HG02943 (cell line): ENCODE measurements around the gene SLC40A1.

ENCODE experiments used
- ATAC-seq: cut with Tn5 transposase; IDR thresholded peaks from one replicate; pipeline ENCODE4 v1.9.1; 2021; ENCODE audit warnings: mild to moderate bottlenecking, low read depth, moderate library complexity; ENCODE audit not compliant: unreplicated experiment

SLC40A1 gene

DNA sequence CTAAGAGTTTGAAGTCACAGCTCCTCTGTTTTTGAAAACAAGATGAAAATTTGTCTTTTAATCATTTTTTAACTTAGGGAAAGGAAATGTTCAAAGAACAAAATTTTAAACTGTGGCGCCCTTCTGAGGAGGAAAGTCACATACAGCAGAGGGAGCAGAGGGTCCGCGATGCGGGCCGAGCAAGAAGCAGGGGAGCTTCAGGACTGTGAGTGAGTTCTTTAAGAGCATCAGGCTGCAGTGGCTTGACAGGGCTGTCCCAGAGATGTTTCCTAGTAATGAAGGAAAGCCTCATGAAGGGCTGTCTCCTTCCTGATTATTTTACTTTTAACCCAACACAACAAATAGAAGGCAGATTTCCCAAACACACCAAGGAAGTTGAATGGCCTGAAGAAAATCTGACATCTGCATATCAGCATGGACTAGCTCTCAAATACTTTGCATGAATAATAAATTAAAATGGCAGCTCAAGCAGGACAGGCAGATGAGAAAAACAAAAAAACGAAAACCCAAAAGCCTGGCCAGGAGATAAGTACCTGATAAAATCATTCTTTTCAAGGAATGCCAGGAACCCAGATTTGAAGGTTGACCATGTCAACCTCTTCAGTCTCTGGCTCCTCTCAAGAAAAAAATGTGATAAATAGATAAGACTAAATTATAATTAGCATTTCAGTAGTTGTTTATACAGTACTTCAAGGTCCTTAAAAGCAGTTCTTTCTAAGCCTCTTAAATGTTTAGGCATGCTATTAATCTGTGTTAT lies 60.8 kb downstream of the SLC40A1 start:
- ATAC-seq, result no peak

- ATAC-seq, result no peak
Observed at GRCh38 chr2:189517847-189518535, 62.6 kb downstream of the SLC40A1 start.

DNA sequence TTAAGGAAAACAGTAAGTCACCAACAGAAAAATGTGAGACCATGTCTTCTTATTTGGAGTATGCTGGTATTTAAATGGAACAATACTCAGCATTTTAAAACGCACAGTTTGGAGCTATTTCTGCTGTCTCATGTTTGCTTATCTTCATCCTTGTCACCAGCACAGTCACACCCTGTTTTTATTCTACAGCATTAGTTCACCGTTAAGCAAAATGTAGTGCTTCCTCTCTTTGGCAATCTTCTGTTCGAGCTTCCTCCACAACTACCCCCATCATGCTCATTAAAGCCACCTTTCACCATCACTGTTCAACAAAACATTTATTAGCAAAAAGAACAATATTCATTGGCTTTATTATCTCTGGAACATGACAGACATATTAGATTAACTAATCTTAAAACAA lies 64.0 kb downstream of the SLC40A1 start:
- no peak for ATAC-seq

DNA sequence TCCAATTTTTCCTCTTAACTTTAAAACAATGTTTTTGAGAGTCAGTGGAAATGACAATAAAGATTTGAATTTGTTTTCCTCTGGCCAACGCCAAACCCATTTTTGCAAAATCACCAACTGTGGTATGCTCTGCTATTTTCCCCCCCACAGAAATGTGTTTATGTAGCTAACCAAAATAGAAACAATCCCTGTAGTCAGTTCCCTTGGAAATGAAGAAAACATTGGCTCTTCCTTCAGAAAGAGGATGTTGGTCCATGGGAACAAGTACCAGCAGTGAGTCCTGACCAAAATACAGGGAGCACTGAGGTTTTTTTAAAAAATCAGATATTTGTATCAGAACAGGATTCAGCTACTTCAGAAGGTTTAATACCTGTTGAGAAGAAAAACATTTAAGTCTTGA lies 65.3 kb downstream of the SLC40A1 start:
- no peak for ATAC-seq

DNA sequence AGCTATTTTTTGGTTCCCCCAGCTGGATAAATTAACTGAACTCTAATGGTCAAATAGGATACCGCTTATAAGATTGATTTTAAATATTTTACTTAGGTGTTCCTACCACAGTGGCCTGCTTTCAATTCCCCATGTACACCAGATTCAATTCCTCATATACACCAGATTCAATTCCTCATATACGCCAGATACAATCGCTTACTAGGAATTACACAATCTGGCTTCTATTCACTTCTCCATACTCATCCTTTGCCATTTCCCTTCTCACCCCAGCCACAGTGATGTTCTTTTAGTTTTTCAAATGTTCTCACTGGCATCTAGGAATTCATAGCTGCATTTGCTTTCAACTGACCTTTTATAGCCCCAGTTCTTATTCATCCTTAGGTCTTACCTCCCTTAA lies 66.5 kb downstream of the SLC40A1 start:
- no peak for ATAC-seq

DNA sequence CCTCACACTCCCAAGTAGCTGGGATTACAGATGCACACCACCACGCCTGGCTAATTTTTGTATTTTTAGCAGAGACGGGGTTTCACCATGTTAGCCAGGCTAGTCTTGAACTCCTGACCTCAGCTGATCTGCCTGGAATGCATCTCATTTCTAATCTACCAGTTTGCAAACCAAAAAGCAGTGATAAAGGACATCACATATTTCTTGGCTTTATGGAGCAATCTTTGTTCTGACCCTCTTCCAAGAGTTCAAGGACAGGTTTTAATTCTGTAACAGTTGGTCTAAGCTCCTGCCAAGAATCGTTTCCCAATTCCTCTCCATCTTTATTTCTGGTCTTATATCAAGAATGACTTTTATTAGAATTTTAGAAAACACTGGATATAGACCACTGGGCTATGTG lies 67.7 kb downstream of the SLC40A1 start:
- no peak for ATAC-seq

DNA sequence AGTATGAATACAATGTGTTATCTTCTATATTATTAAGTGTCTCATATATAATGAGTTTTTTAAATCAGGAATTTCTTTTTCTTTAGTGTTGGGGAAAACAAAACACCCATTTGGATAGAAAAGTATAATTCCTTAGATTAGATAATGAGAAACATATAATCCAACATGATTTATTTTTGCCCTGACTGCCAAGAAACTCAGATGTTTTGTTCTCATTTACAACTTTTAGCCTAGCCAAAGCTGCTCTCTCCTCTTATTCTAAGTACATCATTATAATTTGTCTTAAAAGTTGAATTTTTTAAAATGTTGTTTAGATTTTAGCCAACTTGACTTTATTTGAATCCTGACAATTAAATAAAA lies 68.6 kb downstream of the SLC40A1 start:
- ATAC-seq, result no peak

GRCh38 chr2:189511210-189511959 lies 69.2 kb downstream of the SLC40A1 start:
- ATAC-seq, result no peak
